HG02571 (cell line): ENCODE results near the gene CUBN.

ENCODE experiments used
- ATAC-seq: cut with Tn5 transposase; IDR thresholded peaks from one replicate; pipeline ENCODE4 v1.9.1; 2021; ENCODE audit warnings: mild to moderate bottlenecking, moderate library complexity; ENCODE audit not compliant: unreplicated experiment

The CUBN gene

GRCh38 chr10:16992611-16993119 is 136.9 kb downstream of the CUBN start:
- ATAC-seq = no peak

GRCh38 chr10:16991011-16991410 is 138.6 kb downstream of the CUBN start:
- no peak for ATAC-seq

- no peak for ATAC-seq
Observed at GRCh38 chr10:16989826-16990293, 139.8 kb downstream of the CUBN start.

- no peak for ATAC-seq
Observed at GRCh38 chr10:16988900-16989299, 140.7 kb downstream of the CUBN start.

- ATAC-seq = no peak
Observed at GRCh38 chr10:16987976-16988610, 141.5 kb downstream of the CUBN start.

GRCh38 chr10:16987206-16987621 is 142.4 kb downstream of the CUBN start:
- ATAC-seq = no peak

- ATAC-seq = no peak
Observed at GRCh38 chr10:16986406-16987205, 143.0 kb downstream of the CUBN start.

GRCh38 chr10:16986082-16986405 is 143.6 kb downstream of the CUBN start:
- ATAC-seq = no peak

GRCh38 chr10:16984242-16984641 is 145.4 kb downstream of the CUBN start:
- ATAC-seq = no peak

GRCh38 chr10:16976803-16977202 is 152.8 kb downstream of the CUBN start:
- ATAC-seq = no peak

GRCh38 chr10:16975188-16975587 is 154.4 kb downstream of the CUBN start:
- no peak for ATAC-seq

GRCh38 chr10:16968416-16969041 is 161.1 kb downstream of the CUBN start:
- no peak for ATAC-seq

GRCh38 chr10:16967866-16968415 is 161.7 kb downstream of the CUBN start:
- no peak for ATAC-seq

GRCh38 chr10:16966991-16967865 is 162.4 kb downstream of the CUBN start:
- ATAC-seq = no peak

GRCh38 chr10:16965740-16966447 is 163.7 kb downstream of the CUBN start:
- no peak for ATAC-seq

- ATAC-seq = no peak
Observed at GRCh38 chr10:16965344-16965616, 164.3 kb downstream of the CUBN start.

GRCh38 chr10:16964576-16965343 is 164.9 kb downstream of the CUBN start:
- no peak for ATAC-seq

GRCh38 chr10:16960551-16960950 is 169.1 kb downstream of the CUBN start:
- no peak for ATAC-seq

- ATAC-seq = no peak
Observed at GRCh38 chr10:16957038-16957437, 172.6 kb downstream of the CUBN start.
